Measurements from ENCODE around the gene MRPL3. TPM values are rescaled to one million over a fixed set of nuclear protein-coding genes. Genes with fewer than 3 reads are reported as not detected.
A peak's percentile ranks its signal among the peaks of the same experiment; 100 is the strongest.

MRPL3 gene
- total and polyA plus RNA-seq, 2 donors = 80.2 to 108 TPM

GRCh38 chr3:131421957-131422498 is 80.7 kb downstream of the MRPL3 start:
- Histone ChIP-seq H3K4me1 (ENCODE audit: insufficient read depth) (no peaks in the 10 kb centered on the region), H3K27ac (ENCODE audit: low read depth) (no peak overlapping the region), H3K36me3 (ENCODE audit: insufficient read depth) (no peaks in the 10 kb centered on the region), H3K4me3 (ENCODE audit: low read depth, low read length) (no peak overlapping the region)
- no peak for DNase-seq (ENCODE audit: extremely low spot score)

- H3K36me3 ChIP-seq (ENCODE audit: insufficient read depth) = no peaks in the 10 kb centered on the region
- WGBS = 69% methylated on average over 1 of the region's 1 CpG
- H3K4me1 ChIP-seq (ENCODE audit: insufficient read depth) = no peaks in the 10 kb centered on the region
- no peak overlapping the region for H3K27ac ChIP-seq (ENCODE audit: low read depth)
- no peak for DNase-seq (ENCODE audit: extremely low spot score)
- H3K4me3 ChIP-seq (ENCODE audit: low read depth, low read length) = no peak overlapping the region
These were observed 81.5 kb downstream of the MRPL3 start for GRCh38 chr3:131421301-131421700.

- 84% methylated on average over 2 of the region's 2 CpGs for WGBS
- H3K36me3 ChIP-seq (ENCODE audit: insufficient read depth) = no peaks in the 10 kb centered on the region
- no peak overlapping the region for H3K27ac ChIP-seq (ENCODE audit: low read depth)
- no peak for DNase-seq (ENCODE audit: extremely low spot score)
- H3K4me3 ChIP-seq (ENCODE audit: low read depth, low read length) = no peak overlapping the region
- no peaks in the 10 kb centered on the region for H3K4me1 ChIP-seq (ENCODE audit: insufficient read depth)
These were observed 85.0 kb downstream of the MRPL3 start for GRCh38 chr3:131417751-131418150.

Small RNAs within 50 kb of the gene (small RNA-seq; reads per million reads assigned to genes)
- gene AC107027.2 = not detected
- gene SNORA58 = 8.7 reads per million, percentile 93 among the genes with 10 or more reads in this experiment

Other genes starting within 250 kb of the MRPL3 start
- 11.5 TPM for gene NUDT16, start 121.2 kb downstream of the MRPL3 start, total RNA-seq
- gene NUDT16, start 121.2 kb downstream of the MRPL3 start, polyA plus RNA-seq = 41.1 TPM

Data from urinary bladder (tissue), 4 donors.